ENCODE data around the gene ACADS. TPM values are rescaled to one million over a fixed set of nuclear protein-coding genes. Genes with fewer than 3 reads are reported as not detected.

Gene ACADS
- total RNA-seq, 1 experiment from 2014 or later = 12.5 TPM

DNA sequence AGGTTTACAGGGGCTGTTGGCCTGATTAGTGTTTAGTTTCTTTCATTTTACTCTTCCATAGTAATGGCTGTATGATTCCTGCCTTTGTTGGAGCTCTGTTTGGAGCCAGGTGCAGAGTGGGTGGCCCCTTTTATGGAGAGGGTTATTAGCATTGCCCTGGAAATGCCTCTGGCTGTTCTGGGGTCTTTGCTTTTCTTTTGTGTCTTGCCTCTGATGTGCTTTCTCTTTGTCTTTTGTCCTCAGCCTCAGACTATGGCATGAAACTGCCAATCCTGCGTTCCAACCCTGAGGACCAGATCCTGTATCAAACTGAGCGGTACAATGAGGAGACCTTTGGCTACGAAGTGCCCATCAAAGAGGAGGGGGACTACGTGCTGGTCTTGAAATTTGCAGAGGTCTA lies 31.8 kb upstream of the ACADS start:
- no peaks in the 10 kb centered on the region for H3K9me3 Mint-ChIP-seq (ENCODE audit: unreplicated experiment)
- H3K4me1 Mint-ChIP-seq (ENCODE audit: low read depth, unreplicated experiment) = peaks cover 44% of the 10 kb centered on the region
- TF ChIP-seq, protein P1, sequence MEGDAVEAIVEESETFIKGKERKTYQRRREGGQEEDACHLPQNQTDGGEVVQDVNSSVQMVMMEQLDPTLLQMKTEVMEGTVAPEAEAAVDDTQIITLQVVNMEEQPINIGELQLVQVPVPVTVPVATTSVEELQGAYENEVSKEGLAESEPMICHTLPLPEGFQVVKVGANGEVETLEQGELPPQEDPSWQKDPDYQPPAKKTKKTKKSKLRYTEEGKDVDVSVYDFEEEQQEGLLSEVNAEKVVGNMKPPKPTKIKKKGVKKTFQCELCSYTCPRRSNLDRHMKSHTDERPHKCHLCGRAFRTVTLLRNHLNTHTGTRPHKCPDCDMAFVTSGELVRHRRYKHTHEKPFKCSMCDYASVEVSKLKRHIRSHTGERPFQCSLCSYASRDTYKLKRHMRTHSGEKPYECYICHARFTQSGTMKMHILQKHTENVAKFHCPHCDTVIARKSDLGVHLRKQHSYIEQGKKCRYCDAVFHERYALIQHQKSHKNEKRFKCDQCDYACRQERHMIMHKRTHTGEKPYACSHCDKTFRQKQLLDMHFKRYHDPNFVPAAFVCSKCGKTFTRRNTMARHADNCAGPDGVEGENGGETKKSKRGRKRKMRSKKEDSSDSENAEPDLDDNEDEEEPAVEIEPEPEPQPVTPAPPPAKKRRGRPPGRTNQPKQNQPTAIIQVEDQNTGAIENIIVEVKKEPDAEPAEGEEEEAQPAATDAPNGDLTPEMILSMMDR (IDR thresholded peaks at IDR 0.05; ENCODE audit: insufficient read depth in 1 of 2, low read depth in 1 of 2, low read length in 1 of 2, severe bottlenecking in 1 of 2, unreplicated experiment in 1 of 2) = no peak
- Histone ChIP-seq H3K9me3 (no peaks in the 10 kb centered on the region), H3K4me3 (ENCODE audit: low read depth, low read length) (no peak overlapping the region), H3K27me3 (replicated peaks; ENCODE audit: control insufficient read depth, insufficient read depth, low read length) (no peaks in the 10 kb centered on the region), H3K4me1 (peaks cover 67% of the 10 kb centered on the region), H3K36me3 (ENCODE audit: control insufficient read depth, insufficient read depth, low read length) (0 out of 2 replicates have a peak, but pooled peaks cover 2% of the 10 kb centered on the region)
- no peak overlapping the region for H3K4me3 Mint-ChIP-seq (ENCODE audit: unreplicated experiment)
- H3K36me3 Mint-ChIP-seq (ENCODE audit: insufficient read depth, unreplicated experiment) = peaks cover 53% of the 10 kb centered on the region
- DNase-seq = no peak
- no peaks in the 10 kb centered on the region for H3K27me3 Mint-ChIP-seq (ENCODE audit: insufficient read depth, unreplicated experiment)
- intact Hi-C loops (cut with micrococcal nuclease; ENCODE audit: unreplicated experiment) = no loop called here
- ChIA-PET POLR2A (no interaction called here), CTCF (no interaction called here)
- H3K27ac Mint-ChIP-seq (ENCODE audit: unreplicated experiment) = no peak overlapping the region
- no TSS peak for BruUV-seq (replicated peaks)

GRCh38 chr12:120696626-120697025 lies 29.0 kb upstream of the ACADS start:
- Histone ChIP-seq H3K36me3 (ENCODE audit: control insufficient read depth, insufficient read depth, low read length) (peaks cover 2% of the 10 kb centered on the region; the same call in 1 of the 2 replicates), H3K4me3 (ENCODE audit: low read depth, low read length) (no peak overlapping the region), H3K4me1 (peaks cover 43% of the 10 kb centered on the region), H3K27me3 (replicated peaks; ENCODE audit: control insufficient read depth, insufficient read depth, low read length) (no peaks in the 10 kb centered on the region), H3K9me3 (no peaks in the 10 kb centered on the region)
- intact Hi-C loops (cut with micrococcal nuclease; ENCODE audit: unreplicated experiment) = no loop called here
- TF ChIP-seq, protein P1 (IDR thresholded peaks at IDR 0.05; ENCODE audit: insufficient read depth in 1 of 2, low read depth in 1 of 2, low read length in 1 of 2, severe bottlenecking in 1 of 2, unreplicated experiment in 1 of 2) = no peak
- peak overlapping the region; percentile 21 for H3K4me3 Mint-ChIP-seq (ENCODE audit: unreplicated experiment)
- H3K27me3 Mint-ChIP-seq (ENCODE audit: insufficient read depth, unreplicated experiment) = no peaks in the 10 kb centered on the region
- DNase-seq = no peak
- BruUV-seq (replicated peaks) = no TSS peak
- no peaks in the 10 kb centered on the region for H3K9me3 Mint-ChIP-seq (ENCODE audit: unreplicated experiment)
- peak overlapping the region; percentile 66 for H3K27ac Mint-ChIP-seq (ENCODE audit: unreplicated experiment)
- ChIA-PET POLR2A (no interaction called here), CTCF (no interaction called here)
- peaks cover 39% of the 10 kb centered on the region for H3K4me1 Mint-ChIP-seq (ENCODE audit: low read depth, unreplicated experiment)
- peaks cover 81% of the 10 kb centered on the region for H3K36me3 Mint-ChIP-seq (ENCODE audit: insufficient read depth, unreplicated experiment)

DNA sequence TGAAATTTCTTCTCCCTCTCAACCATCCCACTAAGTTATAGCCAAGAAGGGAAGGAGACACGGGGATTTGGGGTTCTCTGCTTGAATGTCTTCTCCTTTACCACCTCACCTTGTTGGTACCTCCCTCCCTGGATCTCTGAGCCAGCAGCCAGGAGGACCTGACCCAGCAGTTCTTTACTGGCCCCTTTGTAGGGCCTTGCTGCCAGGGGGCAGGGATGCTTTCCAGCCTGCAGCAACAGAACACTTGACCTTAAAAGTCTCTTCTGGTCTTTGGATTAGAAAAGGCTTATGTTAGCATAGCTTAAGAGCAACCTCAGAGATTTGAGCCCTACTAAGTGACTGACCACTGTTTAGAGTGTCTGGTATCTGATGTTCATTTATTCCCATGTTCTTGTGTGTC lies 28.3 kb upstream of the ACADS start:
- DNase-seq = no peak
- Histone ChIP-seq H3K36me3 (ENCODE audit: control insufficient read depth, insufficient read depth, low read length) (peaks cover 2% of the 10 kb centered on the region; the same call in 1 of the 2 replicates), H3K27me3 (replicated peaks; ENCODE audit: control insufficient read depth, insufficient read depth, low read length) (no peaks in the 10 kb centered on the region), H3K4me1 (peaks cover 36% of the 10 kb centered on the region), H3K4me3 (ENCODE audit: low read depth, low read length) (no peak overlapping the region), H3K9me3 (no peaks in the 10 kb centered on the region)
- no TSS peak for BruUV-seq (replicated peaks)
- CTCF ChIA-PET = no interaction called here
- Mint-ChIP-seq H3K9me3 (ENCODE audit: unreplicated experiment) (no peaks in the 10 kb centered on the region), H3K4me3 (ENCODE audit: unreplicated experiment) (no peak overlapping the region), H3K36me3 (ENCODE audit: insufficient read depth, unreplicated experiment) (peaks cover 82% of the 10 kb centered on the region), H3K27ac (ENCODE audit: unreplicated experiment) (no peak overlapping the region), H3K27me3 (ENCODE audit: insufficient read depth, unreplicated experiment) (no peaks in the 10 kb centered on the region), H3K4me1 (ENCODE audit: low read depth, unreplicated experiment) (peaks cover 32% of the 10 kb centered on the region)
- POLR2A ChIA-PET = no interaction called here
- TF ChIP-seq, protein P1 (IDR thresholded peaks at IDR 0.05; ENCODE audit: insufficient read depth in 1 of 2, low read depth in 1 of 2, low read length in 1 of 2, severe bottlenecking in 1 of 2, unreplicated experiment in 1 of 2) = no peak
- intact Hi-C loops (cut with micrococcal nuclease; ENCODE audit: unreplicated experiment) = no loop called here

Measured in Caco-2 (cell line).